HCT116 (cell line): ENCODE measurements around the gene POU4F1. TPM values are rescaled to one million over a fixed set of nuclear protein-coding genes. Genes with fewer than 3 reads are reported as not detected.
A peak's percentile ranks its signal among the peaks of the same experiment; 100 is the strongest.

ENCODE experiments used
- ATAC-seq: fragments of 200-7000 bp; cut with Tn5 transposase; 2 replicates; pipeline ENCODE4 v1.9.1; 2020; ENCODE audit warnings: mild to moderate bottlenecking, moderate library complexity
- BruUV-seq: library from RNA; stranded (reverse); fragments of 400-500 nt; replicated peaks from 2 replicates; lab custom pipeline; 2021; lab: Mats Ljungman, UMichigan
- CTCF ChIA-PET: fragments of 300-600 bp; sonication (Branson Sonifier 250); formaldehyde crosslinking; loops from one replicate; lab custom pipeline; 2021; ENCODE audit warnings: antibody characterized with exemption; lab: Charles Lee
- POLR2A ChIA-PET: fragments of 300-600, 350-600 bp; sonication (Branson Sonifier 250); formaldehyde crosslinking; loops from one replicate; lab custom pipeline; 2021; ENCODE audit warnings: antibody characterized with exemption; lab: Charles Lee
- RAD21 ChIA-PET, 2 experiments: fragments of 300-600 bp; sonication (Branson Sonifier 250); formaldehyde crosslinking; loops; one replicate each; lab custom pipeline; 2023; ENCODE audit warnings: low total read pairs in 2 of 2; ENCODE audit not compliant: uncharacterized antibody in 2 of 2, unreplicated experiment in 2 of 2, low non-redundant PET in 1 of 2; lab: Charles Lee
- DNase-seq: peaks from one replicate; pipeline ENCODE4 v3.0.0-alpha.2; 2010; ENCODE audit warnings: low read depth, low spot score
- H2AFZ ChIP-seq: fragments of 200-600 bp; shearing (Covaris generic), sonication (generic); 2 replicates; pipeline ENCODE4 v1.6.1; 2017; ENCODE audit warnings: low read depth, mixed run types, mixed read lengths, antibody characterized with exemption, low read length; ENCODE audit not compliant: poor library complexity, severe bottlenecking
- H3K27ac ChIP-seq: 2 replicates; pipeline ENCODE4 v1.5.1; 2012; ENCODE audit warnings: low read depth, low read length
- H3K27me3 ChIP-seq: fragments of 200-600 bp; sonication (generic); 2 replicates; pipeline ENCODE4 v1.6.1; 2016; ENCODE audit warnings: mixed run types, low read length, mixed read lengths; ENCODE audit not compliant: insufficient read depth
- H3K36me3 ChIP-seq, 2 experiments: fragments of 200-500 bp in 1 of 2; fragments of 200-600 bp in 1 of 2; sonication (Bioruptor generic) in 1 of 2; sonication (generic) in 1 of 2; 2 replicates each; pipeline versions ENCODE4 v1.5.1 to v1.6.1; 2014 to 2016; ENCODE audit warnings: low read length in 2 of 2, inconsistent platforms in 1 of 2, mixed read lengths in 1 of 2, mixed run types in 1 of 2; ENCODE audit not compliant: insufficient read depth in 2 of 2, control insufficient read depth in 1 of 2
- H3K4me1 ChIP-seq, 2 experiments: fragments of 200-600 bp in 1 of 2; sonication (generic) in 1 of 2; 2 replicates each; pipeline versions ENCODE4 v1.5.1 to v1.6.1; 2012 to 2017; ENCODE audit warnings: low read length in 2 of 2, inconsistent platforms in 1 of 2, mild to moderate bottlenecking in 1 of 2, mixed read lengths in 1 of 2, mixed run types in 1 of 2, moderate library complexity in 1 of 2; ENCODE audit not compliant: insufficient read depth in 2 of 2, control insufficient read depth in 1 of 2
- H3K4me2 ChIP-seq: fragments of 200-600 bp; sonication (generic); 2 replicates; pipeline ENCODE4 v1.6.1; 2017; ENCODE audit warnings: mixed run types, low read length, mixed read lengths
- H3K4me3 ChIP-seq, 2 experiments: fragments of 200-600 bp in 1 of 2; sonication (generic) in 1 of 2; replicated peaks in 1 of 2; 2 replicates each; pipeline ENCODE4 v1.5.1; 2011 to 2016; ENCODE audit warnings: low read length in 2 of 2, control low read depth in 1 of 2, low read depth in 1 of 2, mild to moderate bottlenecking in 1 of 2, mixed read lengths in 1 of 2, mixed run types in 1 of 2
- H3K79me2 ChIP-seq: fragments of 200-600 bp; sonication (generic); 2 replicates; pipeline ENCODE4 v1.6.1; 2017; ENCODE audit warnings: mild to moderate bottlenecking, mixed run types, low read length, moderate library complexity, mixed read lengths; ENCODE audit not compliant: insufficient read depth
- H3K9ac ChIP-seq: fragments of 200-600 bp; sonication (generic); 2 replicates; pipeline ENCODE4 v1.6.1; 2016; ENCODE audit warnings: low read length, mixed read lengths
- H3K9me2 ChIP-seq: fragments of 200-600 bp; sonication (generic), shearing (Covaris generic); 2 replicates; pipeline ENCODE4 v1.6.1; 2017; ENCODE audit warnings: mixed run types, mild to moderate bottlenecking, moderate library complexity; ENCODE audit not compliant: insufficient read depth
- H3K9me3 ChIP-seq, 2 experiments: fragments of 200-500 bp in 1 of 2; fragments of 200-600 bp in 1 of 2; sonication (Bioruptor generic) in 1 of 2; sonication (generic) in 1 of 2; 2 replicates each; pipeline ENCODE4 v1.6.1; 2014 to 2017; ENCODE audit warnings: low read length in 2 of 2, mixed read lengths in 2 of 2, inconsistent platforms in 1 of 2, low read depth in 1 of 2, mild to moderate bottlenecking in 1 of 2, mixed run types in 1 of 2, moderate library complexity in 1 of 2; ENCODE audit not compliant: control insufficient read depth in 1 of 2, insufficient read depth in 1 of 2
- H4K20me1 ChIP-seq: fragments of 200-600 bp; sonication (generic), shearing (Covaris generic); 2 replicates; pipeline ENCODE4 v1.6.1; 2017; ENCODE audit warnings: mixed run types, mild to moderate bottlenecking, moderate library complexity; ENCODE audit not compliant: insufficient read depth
- CBX3 ChIP-seq: IDR thresholded peaks from 2 replicates; pipeline ENCODE4 v1.6.1; 2012; ENCODE audit warnings: low read depth
- CTCF ChIP-seq, 3 experiments: fragments of 200-600 bp in 1 of 3; sonication (generic) in 1 of 3; IDR thresholded peaks in 2 of 3; conservative IDR thresholded peaks in 1 of 3; 2 replicates each; pipeline ENCODE4 v1.5.1; 2012 to 2017; ENCODE audit warnings: low read depth in 2 of 3, low read length in 2 of 3, antibody characterized with exemption in 1 of 3, borderline replicate concordance in 1 of 3, control low read depth in 1 of 3, mild to moderate bottlenecking in 1 of 3, mixed read lengths in 1 of 3, mixed run types in 1 of 3, moderate library complexity in 1 of 3; ENCODE audit not compliant: insufficient read depth in 1 of 3
- EGR1 ChIP-seq: IDR thresholded peaks from 2 replicates; pipeline ENCODE4 v1.6.1; 2012; ENCODE audit warnings: low read depth
- ELF1 ChIP-seq: IDR thresholded peaks from 2 replicates; pipeline ENCODE4 v1.6.1; 2012; ENCODE audit warnings: low read depth, borderline replicate concordance
- EZH2 ChIP-seq: fragments of 200-600 bp; sonication (generic); IDR thresholded peaks from 2 replicates; pipeline ENCODE4 v1.6.1; 2017; ENCODE audit warnings: antibody characterized with exemption, mixed run types
- RAD21 ChIP-seq: IDR thresholded peaks from 2 replicates; pipeline ENCODE4 v1.6.1; 2012; ENCODE audit warnings: low read depth, mild to moderate bottlenecking
- ZFX ChIP-seq: fragments of 450-650 bp; IDR thresholded peaks from 2 replicates; pipeline ENCODE4 v1.6.1; 2017
- intact Hi-C: fragments of 100-400 bp; cut with micrococcal nuclease; formaldehyde crosslinking; loops from 2 replicates; pipeline ENCODE4 v1.10.0; 2022
- total RNA-seq: library from RNA; stranded (reverse); gene quantifications from one replicate; pipeline ENCODE4 v1.2.1, GENCODE V29; 2021; ENCODE audit not compliant: unreplicated experiment

The POU4F1 gene
- total RNA-seq, 1 experiment from 2014 or later = not detected

DNA sequence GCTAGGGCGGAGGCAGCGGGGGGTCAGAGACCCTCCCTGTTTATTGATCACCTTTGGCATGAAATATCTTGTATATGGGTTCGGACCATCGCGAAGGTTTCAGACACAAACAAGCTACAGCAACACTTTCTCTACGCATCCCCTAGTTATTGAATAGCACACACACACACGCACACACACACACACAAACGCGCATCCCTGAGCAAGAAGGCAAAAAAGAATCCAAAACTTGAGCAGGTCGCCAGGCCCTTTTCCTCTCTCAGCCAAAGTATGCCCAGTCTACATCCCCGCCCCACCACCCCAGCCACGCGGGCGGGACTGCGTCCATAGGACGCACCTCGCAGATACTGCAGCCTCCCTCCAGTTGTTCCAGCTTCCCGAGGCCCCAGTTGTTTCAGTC is 16.0 kb downstream of the POU4F1 start (continued):
- no peak for TF ChIP-seq EZH2
- TF ChIP-seq EGR1 = no peak

DNA sequence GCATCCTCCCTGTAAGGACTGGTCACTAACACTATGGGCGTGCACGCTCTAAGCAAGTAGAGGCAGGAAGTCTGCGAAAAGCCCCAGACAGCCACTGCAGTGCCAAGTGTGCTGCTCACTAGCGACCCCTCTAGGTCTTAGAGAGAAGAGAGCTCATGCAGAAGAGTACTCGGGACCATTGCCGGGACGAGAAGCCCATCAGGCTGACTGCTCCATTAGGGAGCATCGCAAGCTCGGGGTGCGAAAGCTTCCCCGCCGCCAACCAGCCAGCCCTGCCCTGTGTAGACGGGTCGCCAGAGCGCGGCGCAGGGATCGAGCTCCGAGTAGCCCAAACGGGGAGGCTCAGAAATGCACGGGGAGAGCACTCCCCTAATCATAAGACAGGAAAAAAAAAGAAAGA is 16.6 kb downstream of the POU4F1 start:
- Histone ChIP-seq H3K9me3 (no peaks in the 10 kb centered on the region), H3K9me2 (no peaks in the 10 kb centered on the region), H4K20me1 (no peaks in the 10 kb centered on the region; the same call in 1 of the 2 replicates), H3K9ac (no peak overlapping the region), H3K36me3 (no peaks in the 10 kb centered on the region), H3K4me2 (no peak overlapping the region), H3K4me1 (no peaks in the 10 kb centered on the region), H3K27me3 (peaks cover 9% of the 10 kb centered on the region; the same call in 1 of the 2 replicates), H2AFZ (no peak overlapping the region), H3K4me3 (no peak overlapping the region), H3K27ac (no peak overlapping the region), H3K79me2 (no peaks in the 10 kb centered on the region)
- peak; percentile 69 for ATAC-seq
- CTCF ChIA-PET = interaction anchor here (0.7 kb wide), 1 partner anchor 90 kb away, joined by 3 read pairs; no protein-coding TSS in a partner anchor
- DNase-seq = no peak
- no TSS peak for BruUV-seq
- POLR2A ChIA-PET = no interaction called here
- intact Hi-C loops = no loop called here
- TF ChIP-seq RAD21 (no peak), CBX3 (no peak), ZFX (no peak), CTCF (IDR thresholded peaks at IDR 0.05 in 2 of 3, conservative IDR thresholded peaks at IDR 0.05 in 1 of 3; ENCODE audit: borderline replicate concordance in 1 of 3, insufficient read depth in 1 of 3, low read depth in 2 of 3, low read length in 2 of 3) (peak in 2 of 3 experiments; percentile 48 to 54; a peak in 4 of 6 replicates)
- RAD21 ChIA-PET = no interaction called here

GRCh38 chr13:78576261-78576660 is 27.1 kb downstream of the POU4F1 start:
- Histone ChIP-seq H3K79me2 (no peaks in the 10 kb centered on the region), H3K36me3 (no peaks in the 10 kb centered on the region), H3K9me2 (no peaks in the 10 kb centered on the region), H3K4me2 (no peak overlapping the region), H3K4me3 (no peak overlapping the region), H3K4me1 (no peaks in the 10 kb centered on the region), H3K9me3 (no peaks in the 10 kb centered on the region), H2AFZ (no peak overlapping the region), H3K27me3 (peaks cover 9% of the 10 kb centered on the region; the same call in 1 of the 2 replicates), H3K9ac (no peak overlapping the region)
- DNase-seq = no peak
- ChIA-PET POLR2A (no interaction called here), RAD21 (no interaction called here)
- no peak for ATAC-seq
- no TSS peak for BruUV-seq
- intact Hi-C loops = no loop called here
- TF ChIP-seq ELF1 = no peak
- TF ChIP-seq, all 23 proteins: peak for 0
- no peak overlapping the region for H3K27ac ChIP-seq
- CTCF ChIA-PET = no interaction called here
- no peaks in the 10 kb centered on the region for H4K20me1 ChIP-seq
